ENCODE measurements around the gene TRIM63. TPM values are rescaled to one million over a fixed set of nuclear protein-coding genes. Genes with fewer than 3 reads are reported as not detected.

Gene TRIM63
- total and polyA plus RNA-seq, 9 of the 15 experiments (the other 6 are each of a cell fraction or from before 2014, with no cell fraction given), result 0.08 to 0.57 (median 0.36) TPM

DNA sequence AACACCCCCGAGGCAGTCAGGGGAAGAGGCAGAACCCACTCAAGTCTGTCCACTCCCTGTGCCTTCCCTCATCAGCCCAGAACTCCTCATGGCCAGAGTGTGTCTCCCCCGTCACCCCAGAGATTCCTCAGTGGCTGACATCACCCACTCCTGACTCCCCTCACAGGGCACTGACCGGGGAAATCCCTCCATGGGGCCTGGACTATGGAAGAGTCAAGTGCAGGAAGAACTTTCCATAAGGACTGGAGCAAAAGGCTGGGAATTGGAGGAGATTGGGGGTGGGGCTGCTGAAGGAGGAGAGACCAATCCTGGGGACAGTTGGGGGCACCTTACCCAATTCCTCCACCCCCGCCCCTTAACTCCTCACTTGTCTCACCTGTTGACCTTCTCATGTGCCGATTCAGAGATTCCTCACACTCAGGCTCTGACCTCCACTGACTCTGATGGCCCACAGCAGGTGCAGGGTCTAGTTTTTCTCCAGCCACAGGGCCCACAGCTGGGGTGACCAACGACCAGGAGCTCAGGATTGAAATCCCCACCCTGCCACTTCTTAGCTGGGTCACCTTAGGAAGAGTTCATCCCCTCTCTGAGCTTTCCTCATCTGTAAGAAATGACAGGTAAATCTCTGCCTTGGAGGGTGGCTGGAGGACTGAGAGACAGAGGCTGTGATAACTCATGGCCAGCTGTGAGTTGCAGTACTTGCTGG, 46.3 kb downstream of the TRIM63 start:
- WGBS (ENCODE audit: insufficient coverage, low coverage, missing lambda C conversion rate), result 49% methylated on average over 6 of the region's 6 CpGs
- no TSS peak for BruUV-seq (replicated peaks)
- 0 out of 2 replicates have a peak, but pooled peaks have one; percentile 6 for TF ChIP-seq CBFA2T3 (IDR thresholded peaks at IDR 0.05)
- TF ChIP-seq CREB3 (tag; conservative IDR thresholded peaks at IDR 0.05; ENCODE audit: low read depth), result no peak
- peak; percentile 61; the same call in 1 of the 2 replicates for TF ChIP-seq BCOR (IDR thresholded peaks at IDR 0.05)
- peak in 1 of 2 experiments; percentile 46; a peak in 1 of 4 replicates for TF ChIP-seq HDAC1 (IDR thresholded peaks at IDR 0.05)
- no peak for TF ChIP-seq PKNOX1 (IDR thresholded peaks at IDR 0.05)
- TF ChIP-seq KDM1A (IDR thresholded peaks at IDR 0.05), result peak; percentile 66 to 67; a peak in 3 of 4 replicates
- TF ChIP-seq, protein P1, sequence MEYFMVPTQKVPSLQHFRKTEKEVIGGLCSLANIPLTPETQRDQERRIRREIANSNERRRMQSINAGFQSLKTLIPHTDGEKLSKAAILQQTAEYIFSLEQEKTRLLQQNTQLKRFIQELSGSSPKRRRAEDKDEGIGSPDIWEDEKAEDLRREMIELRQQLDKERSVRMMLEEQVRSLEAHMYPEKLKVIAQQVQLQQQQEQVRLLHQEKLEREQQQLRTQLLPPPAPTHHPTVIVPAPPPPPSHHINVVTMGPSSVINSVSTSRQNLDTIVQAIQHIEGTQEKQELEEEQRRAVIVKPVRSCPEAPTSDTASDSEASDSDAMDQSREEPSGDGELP (CRISPR knock-in tag; IDR thresholded peaks at IDR 0.05; ENCODE audit: borderline replicate concordance), result 0 out of 2 replicates have a peak, but pooled peaks have one; percentile 14

More for the DNA sequence above, 46.3 kb downstream of the TRIM63 start:
- no peak for FAIRE-seq
- Histone ChIP-seq H4K20me1 (replicated peaks; ENCODE audit: control insufficient read depth, insufficient read depth, low read length) (no peaks in the 10 kb centered on the region), H3K9ac (ENCODE audit: insufficient read depth in 1 of 2, low read depth in 2 of 2, low read length in 2 of 2) (peak overlapping the region in 1 of 2 experiments; percentile 57; a peak in 2 of 4 replicates), H3K27me3 (ENCODE audit: control insufficient read depth in 2 of 2, insufficient read depth in 2 of 2, low read length in 2 of 2) (no peaks in the 10 kb centered on the region), H3K9me1 (ENCODE audit: control insufficient read depth, insufficient read depth, low read length) (no peaks in the 10 kb centered on the region), H2AFZ (ENCODE audit: low read depth, low read length) (no peak overlapping the region), H3K9me3 (replicated peaks; ENCODE audit: control insufficient read depth, insufficient read depth, low read depth, low read length) (no peaks in the 10 kb centered on the region), H3K4me2 (ENCODE audit: insufficient read depth, low read length) (no peak overlapping the region), H3K36me3 (ENCODE audit: control insufficient read depth, insufficient read depth, low read length) (no peaks in the 10 kb centered on the region), H3K4me3 (no peak overlapping the region), H3K27ac (ENCODE audit: extremely low read depth, low read depth, low read length) (no peak overlapping the region), H3K4me1 (replicated peaks in 1 of 2; ENCODE audit: control insufficient read depth in 2 of 2, insufficient read depth in 2 of 2, low read length in 2 of 2) (peaks cover 13 to 34% of the 10 kb centered on the region in 2 experiments), H3K79me2 (ENCODE audit: control insufficient read depth, insufficient read depth, low read length) (no peaks in the 10 kb centered on the region)
- no peak for ATAC-seq
- in situ Hi-C loops (cut with MboI), result no loop called here
- no peak for DNase-seq (ENCODE audit: extremely low read depth in 1 of 4, low spot score in 3 of 4)
- CTCF ChIA-PET (ENCODE audit: low intra/inter-chr PET ratio), result no interaction called here
- POLR2A ChIA-PET, result interaction anchor here (0.7 to 1.9 kb wide), 7 partner anchors 8 to 168 kb away, joined by 3 to 9 read pairs (median 3); no protein-coding TSS in a partner anchor
- intact Hi-C loops (cut with micrococcal nuclease), result no loop called here
